Measurements from ENCODE around the gene TLCD3B.

The TLCD3B gene

GRCh38 chr16:30027588-30028437, 3.3 kb downstream of the TLCD3B start:
- TF ChIP-seq, protein P1, sequence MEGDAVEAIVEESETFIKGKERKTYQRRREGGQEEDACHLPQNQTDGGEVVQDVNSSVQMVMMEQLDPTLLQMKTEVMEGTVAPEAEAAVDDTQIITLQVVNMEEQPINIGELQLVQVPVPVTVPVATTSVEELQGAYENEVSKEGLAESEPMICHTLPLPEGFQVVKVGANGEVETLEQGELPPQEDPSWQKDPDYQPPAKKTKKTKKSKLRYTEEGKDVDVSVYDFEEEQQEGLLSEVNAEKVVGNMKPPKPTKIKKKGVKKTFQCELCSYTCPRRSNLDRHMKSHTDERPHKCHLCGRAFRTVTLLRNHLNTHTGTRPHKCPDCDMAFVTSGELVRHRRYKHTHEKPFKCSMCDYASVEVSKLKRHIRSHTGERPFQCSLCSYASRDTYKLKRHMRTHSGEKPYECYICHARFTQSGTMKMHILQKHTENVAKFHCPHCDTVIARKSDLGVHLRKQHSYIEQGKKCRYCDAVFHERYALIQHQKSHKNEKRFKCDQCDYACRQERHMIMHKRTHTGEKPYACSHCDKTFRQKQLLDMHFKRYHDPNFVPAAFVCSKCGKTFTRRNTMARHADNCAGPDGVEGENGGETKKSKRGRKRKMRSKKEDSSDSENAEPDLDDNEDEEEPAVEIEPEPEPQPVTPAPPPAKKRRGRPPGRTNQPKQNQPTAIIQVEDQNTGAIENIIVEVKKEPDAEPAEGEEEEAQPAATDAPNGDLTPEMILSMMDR (IDR thresholded peaks at IDR 0.05; ENCODE audit: low read depth, low read length, poor library complexity, severe bottlenecking), result no peak
- TF ChIP-seq EZH2phosphoT487 (IDR thresholded peaks at IDR 0.05; ENCODE audit: borderline replicate concordance, low read length), result no peak
- Histone ChIP-seq H3K27ac (ENCODE audit: low read depth, low read length) (no peak overlapping the region), H3K79me2 (ENCODE audit: control insufficient read depth, low read length) (no peaks in the 10 kb centered on the region), H3K9me3 (ENCODE audit: control insufficient read depth, insufficient read depth, low read length) (no peaks in the 10 kb centered on the region), H3K4me1 (ENCODE audit: control insufficient read depth, low read length) (0 out of 2 replicates have a peak, but pooled peaks cover 3% of the 10 kb centered on the region), H3K9me2 (replicated peaks; ENCODE audit: control insufficient read depth, low read length) (no peaks in the 10 kb centered on the region), H3K4me2 (ENCODE audit: low read length) (no peak overlapping the region), H4K20me1 (ENCODE audit: control insufficient read depth, insufficient read depth, low read depth, low read length) (no peaks in the 10 kb centered on the region), H3F3A (ENCODE audit: control insufficient read depth, insufficient read depth) (no peaks in the 10 kb centered on the region), H3K36me3 (ENCODE audit: control insufficient read depth, low read length) (no peaks in the 10 kb centered on the region), H3K4me3 (ENCODE audit: low read length) (no peak overlapping the region), H3K27me3 (ENCODE audit: control insufficient read depth, low read length) (peaks cover 47% of the 10 kb centered on the region)

GRCh38 chr16:30026449-30026848, 4.6 kb downstream of the TLCD3B start:
- no peak overlapping the region for H3K4me2 ChIP-seq (ENCODE audit: low read length)
- H3K9me2 ChIP-seq (replicated peaks; ENCODE audit: control insufficient read depth, low read length), result no peaks in the 10 kb centered on the region
- H3K9me3 ChIP-seq (ENCODE audit: control insufficient read depth, insufficient read depth, low read length), result no peaks in the 10 kb centered on the region
- peaks cover 4% of the 10 kb centered on the region; the same call in 1 of the 2 replicates for H3K4me1 ChIP-seq (ENCODE audit: control insufficient read depth, low read length)
- H3K79me2 ChIP-seq (ENCODE audit: control insufficient read depth, low read length), result no peaks in the 10 kb centered on the region
- no peak overlapping the region for H3K27ac ChIP-seq (ENCODE audit: low read depth, low read length)
- no peaks in the 10 kb centered on the region for H3K36me3 ChIP-seq (ENCODE audit: control insufficient read depth, low read length)
- H3K4me3 ChIP-seq (ENCODE audit: low read length), result no peak overlapping the region
- peaks cover 48% of the 10 kb centered on the region for H3K27me3 ChIP-seq (ENCODE audit: control insufficient read depth, low read length)
- no peak for TF ChIP-seq EZH2phosphoT487 (IDR thresholded peaks at IDR 0.05; ENCODE audit: borderline replicate concordance, low read length)
- TF ChIP-seq, protein P1 (IDR thresholded peaks at IDR 0.05; ENCODE audit: low read depth, low read length, poor library complexity, severe bottlenecking), result no peak
- no peaks in the 10 kb centered on the region for H3F3A ChIP-seq (ENCODE audit: control insufficient read depth, insufficient read depth)
- no peaks in the 10 kb centered on the region for H4K20me1 ChIP-seq (ENCODE audit: control insufficient read depth, insufficient read depth, low read depth, low read length)

DNA sequence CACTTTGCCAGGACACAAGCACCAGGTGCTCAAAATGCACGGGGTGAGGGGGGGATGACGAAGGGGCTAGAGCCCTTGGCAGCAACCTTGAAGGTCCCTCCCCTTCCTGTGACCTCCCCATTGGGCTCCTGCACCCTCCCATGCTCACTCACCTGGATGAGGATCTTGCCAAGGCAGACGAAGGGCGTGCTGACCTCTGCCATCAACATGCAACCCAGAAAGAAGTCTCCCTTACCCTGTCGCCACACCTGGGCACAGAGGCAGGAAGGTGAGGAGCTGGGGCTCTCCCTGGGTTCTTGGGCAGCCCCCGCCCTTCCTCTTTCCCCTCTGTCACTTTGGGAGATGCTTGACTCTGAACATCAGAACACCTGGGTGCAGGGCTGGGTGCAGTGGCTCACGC, 5.5 kb downstream of the TLCD3B start:
- peaks cover 12% of the 10 kb centered on the region for H3K4me1 ChIP-seq (ENCODE audit: control insufficient read depth, low read length)
- no peak overlapping the region for H3K27ac ChIP-seq (ENCODE audit: low read depth, low read length)
- no peak overlapping the region for H3K4me3 ChIP-seq (ENCODE audit: low read length)
- no peaks in the 10 kb centered on the region for H4K20me1 ChIP-seq (ENCODE audit: control insufficient read depth, insufficient read depth, low read depth, low read length)
- H3K79me2 ChIP-seq (ENCODE audit: control insufficient read depth, low read length), result no peaks in the 10 kb centered on the region
- no peak for TF ChIP-seq EZH2phosphoT487 (IDR thresholded peaks at IDR 0.05; ENCODE audit: borderline replicate concordance, low read length)
- TF ChIP-seq, protein P1 (IDR thresholded peaks at IDR 0.05; ENCODE audit: low read depth, low read length, poor library complexity, severe bottlenecking), result no peak
- no peaks in the 10 kb centered on the region for H3F3A ChIP-seq (ENCODE audit: control insufficient read depth, insufficient read depth)
- no peak overlapping the region for H3K4me2 ChIP-seq (ENCODE audit: low read length)
- H3K27me3 ChIP-seq (ENCODE audit: control insufficient read depth, low read length), result peaks cover 47% of the 10 kb centered on the region
- no peaks in the 10 kb centered on the region for H3K36me3 ChIP-seq (ENCODE audit: control insufficient read depth, low read length)
- H3K9me3 ChIP-seq (ENCODE audit: control insufficient read depth, insufficient read depth, low read length), result no peaks in the 10 kb centered on the region
- H3K9me2 ChIP-seq (replicated peaks; ENCODE audit: control insufficient read depth, low read length), result no peaks in the 10 kb centered on the region
